ENCODE results near the gene GSG1L.

DNA sequence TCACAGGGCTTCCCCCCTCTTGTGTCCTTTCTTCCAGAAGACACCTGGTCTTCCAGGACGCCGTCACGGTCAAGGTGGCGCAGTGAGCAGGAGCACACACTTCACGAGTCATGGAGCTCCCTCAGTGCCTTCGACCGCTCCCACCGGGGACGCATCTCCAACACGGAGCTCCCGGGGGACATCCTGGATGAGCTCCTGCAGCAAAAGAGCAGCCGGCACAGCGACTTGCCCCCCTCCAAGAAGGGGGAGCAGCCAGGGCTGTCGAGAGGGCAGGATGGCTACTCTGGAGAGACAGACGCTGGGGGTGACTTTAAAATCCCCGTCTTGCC, 314.0 kb downstream of the GSG1L start:
- TF ChIP-seq, protein P1, sequence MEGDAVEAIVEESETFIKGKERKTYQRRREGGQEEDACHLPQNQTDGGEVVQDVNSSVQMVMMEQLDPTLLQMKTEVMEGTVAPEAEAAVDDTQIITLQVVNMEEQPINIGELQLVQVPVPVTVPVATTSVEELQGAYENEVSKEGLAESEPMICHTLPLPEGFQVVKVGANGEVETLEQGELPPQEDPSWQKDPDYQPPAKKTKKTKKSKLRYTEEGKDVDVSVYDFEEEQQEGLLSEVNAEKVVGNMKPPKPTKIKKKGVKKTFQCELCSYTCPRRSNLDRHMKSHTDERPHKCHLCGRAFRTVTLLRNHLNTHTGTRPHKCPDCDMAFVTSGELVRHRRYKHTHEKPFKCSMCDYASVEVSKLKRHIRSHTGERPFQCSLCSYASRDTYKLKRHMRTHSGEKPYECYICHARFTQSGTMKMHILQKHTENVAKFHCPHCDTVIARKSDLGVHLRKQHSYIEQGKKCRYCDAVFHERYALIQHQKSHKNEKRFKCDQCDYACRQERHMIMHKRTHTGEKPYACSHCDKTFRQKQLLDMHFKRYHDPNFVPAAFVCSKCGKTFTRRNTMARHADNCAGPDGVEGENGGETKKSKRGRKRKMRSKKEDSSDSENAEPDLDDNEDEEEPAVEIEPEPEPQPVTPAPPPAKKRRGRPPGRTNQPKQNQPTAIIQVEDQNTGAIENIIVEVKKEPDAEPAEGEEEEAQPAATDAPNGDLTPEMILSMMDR (optimal IDR thresholded peaks at IDR 0.05 in 1 of 3, IDR thresholded peaks at IDR 0.05 in 1 of 3, conservative IDR thresholded peaks at IDR 0.05 in 1 of 3; ENCODE audit: extremely low read depth in 1 of 3, insufficient read depth in 2 of 3, low read length in 3 of 3): no peak
- no peak for TF ChIP-seq EZH2 (IDR thresholded peaks at IDR 0.05; ENCODE audit: low read length)

Data from keratinocyte (primary cell).